Measurements from ENCODE around the gene PGM5.
"Not testable (repeated sequence)": the region's sequence is repeated elsewhere in the genome, so short reads cannot be mapped to it uniquely, and the experiment has no call there.

- TF ChIP-seq CTCF (IDR thresholded peaks at IDR 0.05; ENCODE audit: control extremely low read depth in 1 of 3, insufficient read depth in 1 of 3, low read depth in 1 of 3, low read length in 3 of 3); CTBP2 (IDR thresholded peaks at IDR 0.05; ENCODE audit: borderline replicate concordance, insufficient read depth, insufficient read length, low read length); GABPA (IDR thresholded peaks at IDR 0.05; ENCODE audit: borderline replicate concordance, insufficient read depth, low read length); SP1 (IDR thresholded peaks at IDR 0.05; ENCODE audit: low read depth, low read length); EZH2 (IDR thresholded peaks at IDR 0.05; ENCODE audit: low read depth, low read length, severe bottlenecking): not testable (repeated sequence)
- TF ChIP-seq, protein P1, sequence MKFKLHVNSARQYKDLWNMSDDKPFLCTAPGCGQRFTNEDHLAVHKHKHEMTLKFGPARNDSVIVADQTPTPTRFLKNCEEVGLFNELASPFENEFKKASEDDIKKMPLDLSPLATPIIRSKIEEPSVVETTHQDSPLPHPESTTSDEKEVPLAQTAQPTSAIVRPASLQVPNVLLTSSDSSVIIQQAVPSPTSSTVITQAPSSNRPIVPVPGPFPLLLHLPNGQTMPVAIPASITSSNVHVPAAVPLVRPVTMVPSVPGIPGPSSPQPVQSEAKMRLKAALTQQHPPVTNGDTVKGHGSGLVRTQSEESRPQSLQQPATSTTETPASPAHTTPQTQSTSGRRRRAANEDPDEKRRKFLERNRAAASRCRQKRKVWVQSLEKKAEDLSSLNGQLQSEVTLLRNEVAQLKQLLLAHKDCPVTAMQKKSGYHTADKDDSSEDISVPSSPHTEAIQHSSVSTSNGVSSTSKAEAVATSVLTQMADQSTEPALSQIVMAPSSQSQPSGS (IDR thresholded peaks at IDR 0.05; ENCODE audit: low read length) = not testable (repeated sequence)
These were observed 27.3 kb upstream of the PGM5 start for GRCh38 chr9:68329106-68329505.
